K562 (cell line): Measurements from ENCODE around the gene GABRB3. TPM values are rescaled to one million over a fixed set of nuclear protein-coding genes. Genes with fewer than 3 reads are reported as not detected.

Source experiments
- ATAC-seq: fragments of 200-7000 bp; cut with Tn5 transposase; 3 replicates; pipeline ENCODE4 v1.9.1; 2020; ENCODE audit warnings: moderate library complexity
- BruUV-seq: library from RNA; stranded (reverse); fragments of 400-500 nt; replicated peaks from 2 replicates; lab custom pipeline; 2021; lab: Mats Ljungman, UMichigan
- CTCF ChIA-PET: fragments of 300-600 bp; formaldehyde crosslinking; extraction: SDS; loops from one replicate; lab custom pipeline; 2021; ENCODE audit warnings: low intra/inter-chr PET ratio; lab: Yijun Ruan, JAX
- POLR2A ChIA-PET: fragments of 300-600, 350-650 bp; sonication (Branson Sonifier 250); formaldehyde crosslinking; extraction: SDS; loops from one replicate; lab custom pipeline; 2021; ENCODE audit warnings: antibody characterized with exemption, inconsistent platforms; lab: Yijun Ruan, JAX
- DNase-seq, 4 experiments: peaks; one replicate each; pipeline versions ENCODE4 v3.0.0 to v3.0.0-alpha.2; 2011 to 2018; ENCODE audit warnings: low spot score in 3 of 4, mixed read lengths in 3 of 4; ENCODE audit errors: extremely low read depth in 1 of 4
- FAIRE-seq: peaks from 2 replicates; lab custom pipeline; 2011; peaks lifted over from hg19 to GRCh38; lab: Jason Lieb, UNC
- H2AFZ ChIP-seq: 2 replicates; pipeline ENCODE4 v1.6.0; 2011; ENCODE audit warnings: low read depth, low read length, control low read depth, inconsistent platforms
- H3K27ac ChIP-seq: fragments of 200-600 bp; 3 replicates; pipeline ENCODE4 v1.8.0; 2011; ENCODE audit warnings: low read depth, mild to moderate bottlenecking, control low read depth, inconsistent platforms, low read length, moderate library complexity, mixed read lengths; ENCODE audit errors: extremely low read depth
- H3K27me3 ChIP-seq, 2 experiments: fragments of 300-600 bp in 1 of 2; 2 replicates in 1 of 2; 3 replicates in 1 of 2; pipeline versions ENCODE4 v1.6.0 to v1.8.0; 2011; ENCODE audit warnings: inconsistent platforms in 2 of 2, low read length in 2 of 2, mild to moderate bottlenecking in 1 of 2, mixed read lengths in 1 of 2, moderate library complexity in 1 of 2; ENCODE audit not compliant: control insufficient read depth in 2 of 2, insufficient read depth in 2 of 2
- H3K36me3 ChIP-seq: fragments of 300-600 bp; 3 replicates; pipeline ENCODE4 v1.8.0; 2011; ENCODE audit warnings: mild to moderate bottlenecking, low read length, inconsistent platforms; ENCODE audit not compliant: control insufficient read depth, insufficient read depth
- H3K4me1 ChIP-seq, 2 experiments: fragments of 200-600 bp in 1 of 2; replicated peaks in 1 of 2; 2 replicates in 1 of 2; 3 replicates in 1 of 2; pipeline versions ENCODE4 v1.5.1 to v1.8.0; 2011; ENCODE audit warnings: inconsistent platforms in 2 of 2, low read length in 2 of 2, mild to moderate bottlenecking in 1 of 2, mixed read lengths in 1 of 2, moderate library complexity in 1 of 2; ENCODE audit not compliant: control insufficient read depth in 2 of 2, insufficient read depth in 2 of 2
- H3K4me2 ChIP-seq: 2 replicates; pipeline ENCODE4 v1.6.1; 2011; ENCODE audit warnings: low read length, control low read depth, inconsistent platforms, mixed read lengths; ENCODE audit not compliant: insufficient read depth
- H3K4me3 ChIP-seq: fragments of 200-600 bp; sonication (generic), shearing (Covaris generic); 2 replicates; pipeline ENCODE4 v1.5.1; 2016; ENCODE audit warnings: control low read depth, inconsistent platforms
- H3K79me2 ChIP-seq: fragments of 200-600 bp; 3 replicates; pipeline ENCODE4 v1.8.0; 2011; ENCODE audit warnings: low read length, inconsistent platforms; ENCODE audit not compliant: control insufficient read depth, insufficient read depth
- H3K9ac ChIP-seq, 2 experiments: 2 replicates each; pipeline versions ENCODE4 v1.6.0 to v1.6.1; 2011; ENCODE audit warnings: low read depth in 2 of 2, low read length in 2 of 2, control low read depth in 1 of 2, inconsistent platforms in 1 of 2, mild to moderate bottlenecking in 1 of 2, mixed read lengths in 1 of 2; ENCODE audit not compliant: insufficient read depth in 1 of 2
- H3K9me1 ChIP-seq: one replicate; pipeline ENCODE4 v1.6.0; 2011; ENCODE audit warnings: inconsistent platforms, mild to moderate bottlenecking, low read length, moderate library complexity; ENCODE audit not compliant: control insufficient read depth, insufficient read depth
- H3K9me3 ChIP-seq: replicated peaks from 2 replicates; pipeline ENCODE4 v1.5.1; 2011; ENCODE audit warnings: low read depth, low read length, inconsistent platforms; ENCODE audit not compliant: control insufficient read depth, insufficient read depth
- H4K20me1 ChIP-seq: replicated peaks from 2 replicates; pipeline ENCODE4 v1.6.1; 2011; ENCODE audit warnings: low read length, inconsistent platforms, mixed read lengths; ENCODE audit not compliant: control insufficient read depth, insufficient read depth
- DEAF1 ChIP-seq: fragments of 450-650 bp; formaldehyde crosslinking; IDR thresholded peaks from 2 replicates; pipeline ENCODE4 v1.4.0; 2020; ENCODE audit warnings: mild to moderate bottlenecking, moderate library complexity
- TAF7 ChIP-seq: fragments of 450-650 bp; IDR thresholded peaks from 2 replicates; pipeline ENCODE4 v1.6.1; 2016; ENCODE audit warnings: missing genetic modification characterization, missing compliant biosample characterization
- ZBTB34 ChIP-seq: fragments of 250-450 bp; sonication (Bioruptor Pico); IDR thresholded peaks from 2 replicates; pipeline ENCODE4 v1.8.0; 2021; ENCODE audit warnings: mild to moderate bottlenecking, moderate library complexity
- ZNF41 ChIP-seq: fragments of 250-450 bp; sonication (Bioruptor Pico); conservative IDR thresholded peaks from 2 replicates; pipeline ENCODE4 v1.4.0; 2020; ENCODE audit warnings: mild to moderate bottlenecking
- ZNF780A ChIP-seq: fragments of 250-450 bp; sonication (Bioruptor Pico); IDR thresholded peaks from 2 replicates; pipeline ENCODE4 v1.5.0; 2021; ENCODE audit warnings: mild to moderate bottlenecking
- WGBS: fragments of 100-300 bp; shearing (Covaris generic); methylation state at CpG from one replicate; pipeline ENCODE4 v1.1.6; 2016; ENCODE audit warnings: low coverage, mixed read lengths; ENCODE audit not compliant: insufficient coverage; ENCODE audit errors: missing lambda C conversion rate; 5-methylcytosine and 5-hydroxymethylcytosine counted together
- in situ Hi-C: fragments of 300-500 bp; cut with MboI; formaldehyde crosslinking; loops from 4 replicates; pipeline ENCODE4 v1.15.0; 2018; ENCODE audit warnings: inconsistent platforms, mixed read lengths
- intact Hi-C: fragments of 100-400 bp; cut with micrococcal nuclease; formaldehyde crosslinking; loops from 2 replicates; pipeline ENCODE4 v1.14.2; 2022
- polyA plus RNA-seq, 8 experiments: library from polyadenylated mRNA; depleted of rRNA in 4 of 8; stranded (reverse) in 5 of 8; unstranded in 3 of 8; fragments of >200 nt; fragmentation: Nextera tagmentation in 2 of 8; fragmentation: Illumina TruSeq in 1 of 8; extraction: Ambion mirVana in 2 of 8; extraction: Trizol in 1 of 8; gene quantifications; 2 replicates each; pipeline versions ENCODE4 v1.2.1 to v1.2.3, GENCODE V29; 2011 to 2014; ENCODE audit warnings: inconsistent platforms in 1 of 8, missing spikeins in 1 of 8
- total RNA-seq, 7 experiments: library from RNA; depleted of rRNA in 6 of 7; stranded (reverse); fragments of >200 nt in 6 of 7; fragmentation: Illumina TruSeq in 2 of 7; extraction: Trizol in 2 of 7; gene quantifications; 2 replicates each; pipeline versions ENCODE4 v1.2.1 to v1.2.3, GENCODE V29; 2011 to 2021; ENCODE audit warnings: low replicate concordance in 1 of 7
- TF ChIP-seq, protein P1 (sequence below): fragments of 450-650 bp; IDR thresholded peaks from 2 replicates; pipeline ENCODE4 v1.6.1; 2016; ENCODE audit warnings: missing biosample characterization, missing genetic modification characterization
- TF ChIP-seq, protein P2 (sequence below): sonication (generic); formaldehyde crosslinking; IDR thresholded peaks from 2 replicates; pipeline ENCODE4 v1.8.0; 2022; ENCODE audit warnings: mild to moderate bottlenecking, low read depth, missing genetic modification reagents

GABRB3 gene
- total and polyA plus RNA-seq, 9 of the 15 experiments (the other 6 are each of a cell fraction or from before 2014, with no cell fraction given): 0.09 to 1.4 (median 0.49) TPM

- no peak overlapping the region for H3K4me2 ChIP-seq
- H2AFZ ChIP-seq: no peak overlapping the region
- in situ Hi-C loops (no loop called here), intact Hi-C loops (no loop called here)
- no peak overlapping the region for H3K27ac ChIP-seq
- no peaks in the 10 kb centered on the region for H3K27me3 ChIP-seq
- CTCF ChIA-PET: no interaction called here
- no peaks in the 10 kb centered on the region for H3K79me2 ChIP-seq
- no peaks in the 10 kb centered on the region for H3K9me1 ChIP-seq
- WGBS: 2% methylated on average over 3 of the region's 3 CpGs
- no peaks in the 10 kb centered on the region for H4K20me1 ChIP-seq
- H3K36me3 ChIP-seq: no peaks in the 10 kb centered on the region
- no peak for DNase-seq
- TF ChIP-seq ZNF41 (CRISPR knock-in tag) (no peak), ZBTB34 (CRISPR knock-in tag) (no peak), ZNF780A (CRISPR knock-in tag) (no peak), TAF7 (tag) (no peak), DEAF1 (CRISPR knock-in tag) (no peak)
- TF ChIP-seq, protein P1, sequence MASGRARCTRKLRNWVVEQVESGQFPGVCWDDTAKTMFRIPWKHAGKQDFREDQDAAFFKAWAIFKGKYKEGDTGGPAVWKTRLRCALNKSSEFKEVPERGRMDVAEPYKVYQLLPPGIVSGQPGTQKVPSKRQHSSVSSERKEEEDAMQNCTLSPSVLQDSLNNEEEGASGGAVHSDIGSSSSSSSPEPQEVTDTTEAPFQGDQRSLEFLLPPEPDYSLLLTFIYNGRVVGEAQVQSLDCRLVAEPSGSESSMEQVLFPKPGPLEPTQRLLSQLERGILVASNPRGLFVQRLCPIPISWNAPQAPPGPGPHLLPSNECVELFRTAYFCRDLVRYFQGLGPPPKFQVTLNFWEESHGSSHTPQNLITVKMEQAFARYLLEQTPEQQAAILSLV (tag): no peak
- TF ChIP-seq, protein P2, sequence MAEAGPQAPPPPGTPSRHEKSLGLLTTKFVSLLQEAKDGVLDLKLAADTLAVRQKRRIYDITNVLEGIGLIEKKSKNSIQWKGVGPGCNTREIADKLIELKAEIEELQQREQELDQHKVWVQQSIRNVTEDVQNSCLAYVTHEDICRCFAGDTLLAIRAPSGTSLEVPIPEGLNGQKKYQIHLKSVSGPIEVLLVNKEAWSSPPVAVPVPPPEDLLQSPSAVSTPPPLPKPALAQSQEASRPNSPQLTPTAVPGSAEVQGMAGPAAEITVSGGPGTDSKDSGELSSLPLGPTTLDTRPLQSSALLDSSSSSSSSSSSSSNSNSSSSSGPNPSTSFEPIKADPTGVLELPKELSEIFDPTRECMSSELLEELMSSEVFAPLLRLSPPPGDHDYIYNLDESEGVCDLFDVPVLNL (CRISPR knock-in tag): no peak
- H3K4me3 ChIP-seq: no peak overlapping the region
- ATAC-seq: no peak
- H3K9ac ChIP-seq: no peak overlapping the region
- no TSS peak for BruUV-seq
- H3K9me3 ChIP-seq: no peaks in the 10 kb centered on the region
- no peaks in the 10 kb centered on the region for H3K4me1 ChIP-seq
- POLR2A ChIA-PET: no interaction called here
- no peak for FAIRE-seq
Measured at GRCh38 chr15:26614734-26615133, 158.1 kb downstream of the GABRB3 start.
